GM23248 (cell line): Measurements from ENCODE around the gene NSUN2. TPM values are rescaled to one million over a fixed set of nuclear protein-coding genes. Genes with fewer than 3 reads are reported as not detected.
"Not testable (repeated sequence)": the region's sequence is repeated elsewhere in the genome, so short reads cannot be mapped to it uniquely, and the experiment has no call there.

Experiments used
- DNase-seq: peaks from one replicate; pipeline ENCODE4 v3.0.0-alpha.2; 2015
- H2AFZ ChIP-seq: fragments of 200-600 bp; sonication (generic); 2 replicates; pipeline ENCODE4 v1.6.1; 2016; ENCODE audit warnings: antibody characterized with exemption
- H3F3A ChIP-seq: fragments of 200-600 bp; sonication (generic); 2 replicates; pipeline ENCODE4 v1.6.1; 2016; ENCODE audit warnings: mild to moderate bottlenecking, antibody characterized with exemption, mixed run types; ENCODE audit not compliant: insufficient read depth
- H3K27ac ChIP-seq: fragments of 200-600 bp; sonication (generic); 2 replicates; pipeline ENCODE4 v1.5.1; 2016; ENCODE audit warnings: mild to moderate bottlenecking
- H3K27me3 ChIP-seq: fragments of 200-600 bp; sonication (generic); replicated peaks from 2 replicates; pipeline ENCODE4 v1.6.1; 2016; ENCODE audit warnings: mild to moderate bottlenecking; ENCODE audit not compliant: insufficient read depth
- H3K36me3 ChIP-seq: fragments of 200-600 bp; sonication (generic); 2 replicates; pipeline ENCODE4 v1.6.1; 2016; ENCODE audit warnings: low read depth, mild to moderate bottlenecking
- H3K4me1 ChIP-seq: fragments of 200-600 bp; sonication (generic); 2 replicates; pipeline ENCODE4 v1.6.1; 2016; ENCODE audit warnings: mild to moderate bottlenecking; ENCODE audit not compliant: insufficient read depth
- H3K4me2 ChIP-seq: fragments of 200-600 bp; sonication (generic); one replicate; pipeline ENCODE4 v1.6.1; 2016; ENCODE audit warnings: mild to moderate bottlenecking; ENCODE audit not compliant: unreplicated experiment
- H3K4me3 ChIP-seq: fragments of 200-600 bp; sonication (generic); 2 replicates; pipeline ENCODE4 v1.5.1; 2016; ENCODE audit warnings: mild to moderate bottlenecking
- H3K79me2 ChIP-seq: fragments of 200-600 bp; sonication (generic); 2 replicates; pipeline ENCODE4 v1.6.1; 2016; ENCODE audit warnings: mild to moderate bottlenecking; ENCODE audit not compliant: insufficient read depth
- H3K9ac ChIP-seq: fragments of 200-600 bp; sonication (generic); 2 replicates; pipeline ENCODE4 v1.6.1; 2016; ENCODE audit warnings: mild to moderate bottlenecking
- H3K9me2 ChIP-seq: fragments of 200-600 bp; sonication (generic); 2 replicates; pipeline ENCODE4 v1.6.1; 2016; ENCODE audit warnings: mixed run types, mild to moderate bottlenecking, moderate library complexity; ENCODE audit not compliant: insufficient read depth
- H3K9me3 ChIP-seq: fragments of 200-600 bp; sonication (generic); one replicate; pipeline ENCODE4 v1.6.1; 2017; ENCODE audit warnings: low read depth
- H4K20me1 ChIP-seq: fragments of 200-600 bp; sonication (generic); 2 replicates; pipeline ENCODE4 v1.6.0; 2016; ENCODE audit not compliant: insufficient read depth
- EZH2 ChIP-seq: fragments of 200-600 bp; sonication (generic); IDR thresholded peaks from 2 replicates; pipeline ENCODE4 v1.6.1; 2018; ENCODE audit warnings: antibody characterized with exemption, mild to moderate bottlenecking; ENCODE audit not compliant: insufficient read depth, poor library complexity, severe bottlenecking
- EZH2phosphoT487 ChIP-seq: fragments of 200-600 bp; sonication (generic); IDR thresholded peaks from 2 replicates; pipeline ENCODE4 v1.6.1; 2018; ENCODE audit warnings: antibody characterized with exemption, moderate library complexity, mild to moderate bottlenecking, low read depth; ENCODE audit not compliant: insufficient read depth
- WGBS, 2 experiments: methylation state at CpG; one replicate each; pipeline ENCODE4 v1.1.6; 2015 to 2017; ENCODE audit warnings: low lambda C conversion rate in 2 of 2, low coverage in 1 of 2; ENCODE audit errors: missing lambda C conversion rate in 2 of 2; 5-methylcytosine and 5-hydroxymethylcytosine counted together
- in situ Hi-C: fragments of 300-500 bp; cut with MboI; formaldehyde crosslinking; loops from 2 replicates; pipeline ENCODE4 v1.15.0; 2020
- polyA plus RNA-seq: library from polyadenylated mRNA; unstranded; fragments of >200 nt; fragmentation: Nextera tagmentation; extraction: Ambion mirVana; gene quantifications from 2 replicates; pipeline ENCODE4 v1.2.1, GENCODE V29; 2016
- total RNA-seq: library from RNA; depleted of rRNA; stranded (reverse); fragments of >200 nt; shearing (Covaris generic); gene quantifications from 2 replicates; pipeline ENCODE4 v1.2.3, GENCODE V29; 2014

The NSUN2 gene
- total and polyA plus RNA-seq, 2 experiments from 2014 or later, result 48.2 to 51.0 TPM

- 98 to 99% methylated on average over 6 of the region's 6 CpGs for WGBS, 2 experiments
- TF ChIP-seq EZH2 (no peak), EZH2phosphoT487 (no peak)
- Histone ChIP-seq H3K9me3 (no peaks in the 10 kb centered on the region), H3K27ac (no peak overlapping the region), H3K36me3 (peaks cover 14% of the 10 kb centered on the region), H3K4me3 (no peak overlapping the region), H3K9ac (no peak overlapping the region), H2AFZ (no peak overlapping the region), H3K79me2 (peaks cover 33% of the 10 kb centered on the region), H4K20me1 (no peaks in the 10 kb centered on the region), H3K27me3 (no peaks in the 10 kb centered on the region), H3F3A (no peaks in the 10 kb centered on the region), H3K4me1 (no peaks in the 10 kb centered on the region), H3K4me2 (no peak overlapping the region), H3K9me2 (no peaks in the 10 kb centered on the region)
- in situ Hi-C loops, result no loop called here
- DNase-seq, result no peak
These were observed 19.2 kb upstream of the NSUN2 start for GRCh38 chr5:6652025-6652424.

GRCh38 chr5:6649681-6650080 is 16.8 kb upstream of the NSUN2 start:
- Histone ChIP-seq H3K4me3 (no peak overlapping the region), H3K9me2 (no peaks in the 10 kb centered on the region), H3K4me1 (no peaks in the 10 kb centered on the region), H3K9me3 (no peaks in the 10 kb centered on the region), H4K20me1 (0 out of 2 replicates have a peak, but pooled peaks cover 5% of the 10 kb centered on the region), H3K9ac (no peak overlapping the region), H3K36me3 (peaks cover 6% of the 10 kb centered on the region; the same call in 1 of the 2 replicates), H3K27me3 (no peaks in the 10 kb centered on the region), H2AFZ (no peak overlapping the region), H3F3A (no peaks in the 10 kb centered on the region), H3K79me2 (peaks cover 56% of the 10 kb centered on the region), H3K4me2 (no peak overlapping the region), H3K27ac (no peak overlapping the region)
- no peak for DNase-seq
- 94 to 99% methylated on average over 9 of the region's 9 CpGs for WGBS, 2 experiments
- no peak for TF ChIP-seq EZH2
- no peak for TF ChIP-seq EZH2phosphoT487
- in situ Hi-C loops, result loop anchor here (25.0 kb wide), 1 partner anchor 88 kb away; no protein-coding TSS in a partner anchor

- Histone ChIP-seq H4K20me1 (0 out of 2 replicates have a peak, but pooled peaks cover 5% of the 10 kb centered on the region), H3K27ac (no peak overlapping the region), H3F3A (no peaks in the 10 kb centered on the region), H3K4me2 (no peak overlapping the region), H3K27me3 (no peaks in the 10 kb centered on the region), H3K4me1 (no peaks in the 10 kb centered on the region), H3K36me3 (0 out of 2 replicates have a peak, but pooled peaks cover 11% of the 10 kb centered on the region), H3K9me3 (no peaks in the 10 kb centered on the region), H3K79me2 (peaks cover 60% of the 10 kb centered on the region), H3K4me3 (no peak overlapping the region), H3K9ac (no peak overlapping the region), H2AFZ (no peak overlapping the region), H3K9me2 (no peaks in the 10 kb centered on the region)
- in situ Hi-C loops, result loop anchor here (25.0 kb wide), 1 partner anchor 88 kb away; no protein-coding TSS in a partner anchor
- 79 to 86% methylated on average over 10 of the region's 10 CpGs for WGBS, 2 experiments
- no peak for TF ChIP-seq EZH2phosphoT487
- DNase-seq, result no peak
These were observed 16.3 kb upstream of the NSUN2 start for GRCh38 chr5:6649186-6649585.

- H3K36me3 ChIP-seq, result 0 out of 2 replicates have a peak, but pooled peaks cover 11% of the 10 kb centered on the region
- H4K20me1 ChIP-seq, H3K4me2 ChIP-seq, H3K4me3 ChIP-seq, H3F3A ChIP-seq, H3K4me1 ChIP-seq, H3K27ac ChIP-seq, H3K9me3 ChIP-seq, H3K27me3 ChIP-seq, H3K9ac ChIP-seq, H2AFZ ChIP-seq, H3K9me2 ChIP-seq: not testable (repeated sequence)
- DNase-seq, result peak; percentile 32
- 95% methylated on average over 8 to 11 of the region's 11 CpGs for WGBS, 2 experiments
- H3K79me2 ChIP-seq, result peaks cover 84% of the 10 kb centered on the region
- in situ Hi-C loops, result loop anchor here (25.0 kb wide), 1 partner anchor 92 kb away; no protein-coding TSS in a partner anchor
These were observed 12.9 kb upstream of the NSUN2 start for GRCh38 chr5:6645571-6646362.
